Fibroblast of peridontal ligament (primary cell): ENCODE results near the gene SKAP2.

Experiments
- DNase-seq: peaks from one replicate; pipeline ENCODE4 v3.0.0-alpha.2; 2010; ENCODE audit errors: extremely low read depth

SKAP2 gene

GRCh38 chr7:26664735-26665416 is 199.5 kb downstream of the SKAP2 start:
- peak; percentile 42 for DNase-seq

GRCh38 chr7:26664274-26664673 is 200.1 kb downstream of the SKAP2 start:
- no peak for DNase-seq

GRCh38 chr7:26663874-26664273 is 200.5 kb downstream of the SKAP2 start:
- no peak for DNase-seq

GRCh38 chr7:26662646-26663045 is 201.7 kb downstream of the SKAP2 start:
- DNase-seq: no peak

- no peak for DNase-seq
These were observed 205.3 kb downstream of the SKAP2 start for GRCh38 chr7:26659121-26659520.

GRCh38 chr7:26658389-26659084 is 205.9 kb downstream of the SKAP2 start:
- no peak for DNase-seq

GRCh38 chr7:26657686-26658388 is 206.6 kb downstream of the SKAP2 start:
- no peak for DNase-seq

GRCh38 chr7:26657206-26657641 is 207.2 kb downstream of the SKAP2 start:
- DNase-seq: no peak

GRCh38 chr7:26656735-26657134 is 207.7 kb downstream of the SKAP2 start:
- DNase-seq: no peak

- no peak for DNase-seq
These were observed 208.6 kb downstream of the SKAP2 start for GRCh38 chr7:26655781-26656180.

- DNase-seq: no peak
These were observed 210.7 kb downstream of the SKAP2 start for GRCh38 chr7:26653430-26654399.

- no peak for DNase-seq
These were observed 211.8 kb downstream of the SKAP2 start for GRCh38 chr7:26652401-26653100.

- no peak for DNase-seq
These were observed 214.3 kb downstream of the SKAP2 start for GRCh38 chr7:26650103-26650502.

GRCh38 chr7:26649388-26649787 is 215.0 kb downstream of the SKAP2 start:
- DNase-seq: no peak

- peak; percentile 9 for DNase-seq
These were observed 215.8 kb downstream of the SKAP2 start for GRCh38 chr7:26648554-26648953.

- no peak for DNase-seq
These were observed 217.9 kb downstream of the SKAP2 start for GRCh38 chr7:26646336-26647048.

- no peak for DNase-seq
These were observed 219.3 kb downstream of the SKAP2 start for GRCh38 chr7:26645121-26645520.

GRCh38 chr7:26642416-26642815 is 222.0 kb downstream of the SKAP2 start:
- no peak for DNase-seq

- DNase-seq: no peak
These were observed 224.7 kb downstream of the SKAP2 start for GRCh38 chr7:26639695-26640094.

- DNase-seq: no peak
These were observed 225.3 kb downstream of the SKAP2 start for GRCh38 chr7:26639111-26639510.
